OCI-LY3 (cell line): ENCODE results near the gene BCL2L14.

Experiments used
- CTCF ChIP-seq: fragments of 200-600, 300-600 bp; sonication (generic); IDR thresholded peaks from 2 replicates; pipeline ENCODE4 v1.5.1; 2014; ENCODE audit warnings: antibody characterized with exemption, low read length, low read depth
- EZH2phosphoT487 ChIP-seq: fragments of 200-600 bp; shearing (Covaris generic); IDR thresholded peaks from 2 replicates; pipeline ENCODE4 v1.6.1; 2018; ENCODE audit warnings: antibody characterized with exemption, mixed run types, low read depth

GRCh38 chr12:12086362-12086761 lies 15.6 kb downstream of the BCL2L14 start:
- TF ChIP-seq CTCF: no peak
- no peak for TF ChIP-seq EZH2phosphoT487
